K562 (cell line): ENCODE data around the gene QSOX2. TPM values are rescaled to one million over a fixed set of nuclear protein-coding genes. Genes with fewer than 3 reads are reported as not detected.

ENCODE experiments used
- ATAC-seq: fragments of 200-7000 bp; cut with Tn5 transposase; 3 replicates; pipeline ENCODE4 v1.9.1; 2020; ENCODE audit warnings: moderate library complexity
- BruUV-seq: library from RNA; stranded (reverse); fragments of 400-500 nt; replicated peaks from 2 replicates; lab custom pipeline; 2021; lab: Mats Ljungman, UMichigan
- CTCF ChIA-PET: fragments of 300-600 bp; formaldehyde crosslinking; extraction: SDS; loops from one replicate; lab custom pipeline; 2021; ENCODE audit warnings: low intra/inter-chr PET ratio; lab: Yijun Ruan, JAX
- POLR2A ChIA-PET: fragments of 300-600, 350-650 bp; sonication (Branson Sonifier 250); formaldehyde crosslinking; extraction: SDS; loops from one replicate; lab custom pipeline; 2021; ENCODE audit warnings: antibody characterized with exemption, inconsistent platforms; lab: Yijun Ruan, JAX
- DNase-seq, 4 experiments: peaks; one replicate each; pipeline versions ENCODE4 v3.0.0 to v3.0.0-alpha.2; 2011 to 2018; ENCODE audit warnings: low spot score in 3 of 4, mixed read lengths in 3 of 4; ENCODE audit errors: extremely low read depth in 1 of 4
- FAIRE-seq: peaks from 2 replicates; lab custom pipeline; 2011; peaks lifted over from hg19 to GRCh38; lab: Jason Lieb, UNC
- H2AFZ ChIP-seq: 2 replicates; pipeline ENCODE4 v1.6.0; 2011; ENCODE audit warnings: low read depth, low read length, control low read depth, inconsistent platforms
- H3K27ac ChIP-seq: fragments of 200-600 bp; 3 replicates; pipeline ENCODE4 v1.8.0; 2011; ENCODE audit warnings: low read depth, mild to moderate bottlenecking, control low read depth, inconsistent platforms, low read length, moderate library complexity, mixed read lengths; ENCODE audit errors: extremely low read depth
- H3K27me3 ChIP-seq, 2 experiments: fragments of 300-600 bp in 1 of 2; 2 replicates in 1 of 2; 3 replicates in 1 of 2; pipeline versions ENCODE4 v1.6.0 to v1.8.0; 2011; ENCODE audit warnings: inconsistent platforms in 2 of 2, low read length in 2 of 2, mild to moderate bottlenecking in 1 of 2, mixed read lengths in 1 of 2, moderate library complexity in 1 of 2; ENCODE audit not compliant: control insufficient read depth in 2 of 2, insufficient read depth in 2 of 2
- H3K36me3 ChIP-seq: fragments of 300-600 bp; 3 replicates; pipeline ENCODE4 v1.8.0; 2011; ENCODE audit warnings: mild to moderate bottlenecking, low read length, inconsistent platforms; ENCODE audit not compliant: control insufficient read depth, insufficient read depth
- H3K4me1 ChIP-seq, 2 experiments: fragments of 200-600 bp in 1 of 2; replicated peaks in 1 of 2; 2 replicates in 1 of 2; 3 replicates in 1 of 2; pipeline versions ENCODE4 v1.5.1 to v1.8.0; 2011; ENCODE audit warnings: inconsistent platforms in 2 of 2, low read length in 2 of 2, mild to moderate bottlenecking in 1 of 2, mixed read lengths in 1 of 2, moderate library complexity in 1 of 2; ENCODE audit not compliant: control insufficient read depth in 2 of 2, insufficient read depth in 2 of 2
- H3K4me2 ChIP-seq: 2 replicates; pipeline ENCODE4 v1.6.1; 2011; ENCODE audit warnings: low read length, control low read depth, inconsistent platforms, mixed read lengths; ENCODE audit not compliant: insufficient read depth
- H3K4me3 ChIP-seq: fragments of 200-600 bp; sonication (generic), shearing (Covaris generic); 2 replicates; pipeline ENCODE4 v1.5.1; 2016; ENCODE audit warnings: control low read depth, inconsistent platforms
- H3K79me2 ChIP-seq: fragments of 200-600 bp; 3 replicates; pipeline ENCODE4 v1.8.0; 2011; ENCODE audit warnings: low read length, inconsistent platforms; ENCODE audit not compliant: control insufficient read depth, insufficient read depth
- H3K9ac ChIP-seq, 2 experiments: 2 replicates each; pipeline versions ENCODE4 v1.6.0 to v1.6.1; 2011; ENCODE audit warnings: low read depth in 2 of 2, low read length in 2 of 2, control low read depth in 1 of 2, inconsistent platforms in 1 of 2, mild to moderate bottlenecking in 1 of 2, mixed read lengths in 1 of 2; ENCODE audit not compliant: insufficient read depth in 1 of 2
- H3K9me1 ChIP-seq: one replicate; pipeline ENCODE4 v1.6.0; 2011; ENCODE audit warnings: inconsistent platforms, mild to moderate bottlenecking, low read length, moderate library complexity; ENCODE audit not compliant: control insufficient read depth, insufficient read depth
- H3K9me3 ChIP-seq: replicated peaks from 2 replicates; pipeline ENCODE4 v1.5.1; 2011; ENCODE audit warnings: low read depth, low read length, inconsistent platforms; ENCODE audit not compliant: control insufficient read depth, insufficient read depth
- H4K20me1 ChIP-seq: replicated peaks from 2 replicates; pipeline ENCODE4 v1.6.1; 2011; ENCODE audit warnings: low read length, inconsistent platforms, mixed read lengths; ENCODE audit not compliant: control insufficient read depth, insufficient read depth
- CREM ChIP-seq: IDR thresholded peaks from 2 replicates; pipeline ENCODE4 v1.6.1; 2014; ENCODE audit warnings: antibody characterized with exemption, low read depth
- FOXJ2 ChIP-seq: fragments of 200-800 bp; sonication (Bioruptor generic); IDR thresholded peaks from 2 replicates; pipeline ENCODE4 v1.6.1; 2016; ENCODE audit warnings: missing genetic modification characterization, missing compliant biosample characterization
- FOXJ3 ChIP-seq: sonication (generic); formaldehyde crosslinking; IDR thresholded peaks from 2 replicates; pipeline ENCODE4 v1.4.0; 2020; ENCODE audit warnings: mild to moderate bottlenecking, missing genetic modification reagents
- HINFP ChIP-seq: fragments of 450-650 bp; conservative IDR thresholded peaks from 2 replicates; pipeline ENCODE4 v1.6.1; 2016; ENCODE audit warnings: missing genetic modification characterization, low read depth, mild to moderate bottlenecking, control low read depth, missing compliant biosample characterization
- HOXB6 ChIP-seq: fragments of 250-450 bp; sonication (Bioruptor Pico); IDR thresholded peaks from 2 replicates; pipeline ENCODE4 v1.5.1; 2022; ENCODE audit warnings: mild to moderate bottlenecking, borderline replicate concordance
- KDM4B ChIP-seq, 2 experiments: fragments of 450-650 bp in 1 of 2; sonication (generic) in 1 of 2; IDR thresholded peaks; 2 replicates each; pipeline ENCODE4 v1.6.1; 2016 to 2017; ENCODE audit warnings: borderline replicate concordance in 2 of 2, antibody characterized with exemption in 1 of 2, low read depth in 1 of 2, mild to moderate bottlenecking in 1 of 2
- SPI1 ChIP-seq: IDR thresholded peaks from 2 replicates; pipeline ENCODE4 v1.6.1; 2011; ENCODE audit warnings: low read depth, low read length, control low read depth, borderline replicate concordance
- THRAP3 ChIP-seq: fragments of 450-650 bp; IDR thresholded peaks from 2 replicates; pipeline ENCODE4 v1.6.1; 2016; ENCODE audit warnings: mild to moderate bottlenecking, inconsistent platforms, borderline replicate concordance
- ZNF140 ChIP-seq: fragments of 250-450 bp; sonication (Bioruptor Pico); IDR thresholded peaks from 2 replicates; pipeline ENCODE4 v1.8.0; 2021; ENCODE audit warnings: moderate library complexity, mild to moderate bottlenecking, inconsistent platforms
- ZNF324 ChIP-seq: fragments of 250-450 bp; sonication (Bioruptor Pico); IDR thresholded peaks from 2 replicates; pipeline ENCODE4 v1.4.0; 2020; ENCODE audit warnings: mild to moderate bottlenecking
- WGBS: fragments of 100-300 bp; shearing (Covaris generic); methylation state at CpG from one replicate; pipeline ENCODE4 v1.1.6; 2016; ENCODE audit warnings: low coverage, mixed read lengths; ENCODE audit not compliant: insufficient coverage; ENCODE audit errors: missing lambda C conversion rate; 5-methylcytosine and 5-hydroxymethylcytosine counted together
- in situ Hi-C: fragments of 300-500 bp; cut with MboI; formaldehyde crosslinking; loops from 4 replicates; pipeline ENCODE4 v1.15.0; 2018; ENCODE audit warnings: inconsistent platforms, mixed read lengths
- intact Hi-C: fragments of 100-400 bp; cut with micrococcal nuclease; formaldehyde crosslinking; loops from 2 replicates; pipeline ENCODE4 v1.14.2; 2022
- polyA plus RNA-seq, 8 experiments: library from polyadenylated mRNA; depleted of rRNA in 4 of 8; stranded (reverse) in 5 of 8; unstranded in 3 of 8; fragments of >200 nt; fragmentation: Nextera tagmentation in 2 of 8; fragmentation: Illumina TruSeq in 1 of 8; extraction: Ambion mirVana in 2 of 8; extraction: Trizol in 1 of 8; gene quantifications; 2 replicates each; pipeline versions ENCODE4 v1.2.1 to v1.2.3, GENCODE V29; 2011 to 2014; ENCODE audit warnings: inconsistent platforms in 1 of 8, missing spikeins in 1 of 8
- total RNA-seq, 7 experiments: library from RNA; depleted of rRNA in 6 of 7; stranded (reverse); fragments of >200 nt in 6 of 7; fragmentation: Illumina TruSeq in 2 of 7; extraction: Trizol in 2 of 7; gene quantifications; 2 replicates each; pipeline versions ENCODE4 v1.2.1 to v1.2.3, GENCODE V29; 2011 to 2021; ENCODE audit warnings: low replicate concordance in 1 of 7
- TF ChIP-seq, protein P1 (sequence below): fragments of 450-650 bp; formaldehyde crosslinking; IDR thresholded peaks from 2 replicates; pipeline ENCODE4 v1.4.0; 2020; ENCODE audit warnings: mild to moderate bottlenecking, moderate library complexity

QSOX2 gene
- total and polyA plus RNA-seq, 9 of the 15 experiments (the other 6 are each of a cell fraction or from before 2014, with no cell fraction given): 0.51 to 23.7 (median 12.7) TPM

- TF ChIP-seq FOXJ3 (CRISPR knock-in tag): no peak
- TF ChIP-seq CREM: no peak
- no peak for TF ChIP-seq KDM4B (IDR thresholded peaks at IDR 0.05; ENCODE audit: borderline replicate concordance in 2 of 2, low read depth in 1 of 2)
These were observed 65.0 kb downstream of the QSOX2 start (continued) for GRCh38 chr9:136180586-136180985.

- H3K4me3 ChIP-seq: no peak overlapping the region
- H3K27me3 ChIP-seq: peaks cover 32 to 68% of the 10 kb centered on the region in 2 experiments
- in situ Hi-C loops (no loop called here), intact Hi-C loops (no loop called here)
- FAIRE-seq (no peak), DNase-seq (no peak), ATAC-seq (no peak)
- no peak overlapping the region for H3K9ac ChIP-seq
- H3K9me3 ChIP-seq: no peaks in the 10 kb centered on the region
- no peak overlapping the region for H3K27ac ChIP-seq
- CTCF ChIA-PET: no interaction called here
- no peaks in the 10 kb centered on the region for H3K9me1 ChIP-seq
- H2AFZ ChIP-seq: no peak overlapping the region
- peaks cover 0 to 27% of the 10 kb centered on the region in 2 experiments; a peak in 2 of 5 replicates for H3K4me1 ChIP-seq
- H3K79me2 ChIP-seq: no peaks in the 10 kb centered on the region
- 38% methylated on average over 13 of the region's 13 CpGs for WGBS
- no TSS peak for BruUV-seq
- no peaks in the 10 kb centered on the region for H3K36me3 ChIP-seq
- no peak for TF ChIP-seq FOXJ2
- TF ChIP-seq SPI1: no peak
- no peak for TF ChIP-seq THRAP3
- no peak for TF ChIP-seq ZNF324
- TF ChIP-seq, protein P1, sequence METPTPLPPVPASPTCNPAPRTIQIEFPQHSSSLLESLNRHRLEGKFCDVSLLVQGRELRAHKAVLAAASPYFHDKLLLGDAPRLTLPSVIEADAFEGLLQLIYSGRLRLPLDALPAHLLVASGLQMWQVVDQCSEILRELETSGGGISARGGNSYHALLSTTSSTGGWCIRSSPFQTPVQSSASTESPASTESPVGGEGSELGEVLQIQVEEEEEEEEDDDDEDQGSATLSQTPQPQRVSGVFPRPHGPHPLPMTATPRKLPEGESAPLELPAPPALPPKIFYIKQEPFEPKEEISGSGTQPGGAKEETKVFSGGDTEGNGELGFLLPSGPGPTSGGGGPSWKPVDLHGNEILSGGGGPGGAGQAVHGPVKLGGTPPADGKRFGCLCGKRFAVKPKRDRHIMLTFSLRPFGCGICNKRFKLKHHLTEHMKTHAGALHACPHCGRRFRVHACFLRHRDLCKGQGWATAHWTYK (CRISPR knock-in tag): no peak
- no peak for TF ChIP-seq ZNF140 (CRISPR knock-in tag)
- no peak for TF ChIP-seq HINFP (tag)
- no peak for TF ChIP-seq HOXB6
- H3K4me2 ChIP-seq: no peak overlapping the region
- POLR2A ChIA-PET: no interaction called here
- peaks cover 4% of the 10 kb centered on the region for H4K20me1 ChIP-seq
These were observed 65.9 kb downstream of the QSOX2 start for GRCh38 chr9:136179761-136180160.
